Measurements from ENCODE around the gene ZFPM1.

DNA sequence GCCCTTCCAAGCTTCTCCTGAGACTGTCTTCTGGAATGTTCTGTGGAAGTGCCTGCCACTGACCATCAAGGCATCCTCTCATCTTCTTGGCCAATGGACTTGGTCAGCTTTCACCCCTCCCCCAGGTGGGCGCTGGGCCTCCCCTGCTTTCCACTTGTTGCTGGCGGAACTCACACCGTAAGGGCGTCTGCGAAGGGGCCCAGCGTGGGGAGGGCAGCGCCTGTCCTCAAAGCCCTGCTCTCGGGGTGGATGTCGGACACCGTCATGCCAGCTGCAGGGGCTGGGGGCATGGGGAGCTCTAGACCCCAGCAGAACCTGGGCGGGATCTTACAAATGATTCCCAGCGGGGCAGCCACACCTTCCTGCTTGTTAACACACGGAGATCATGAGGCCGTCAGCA, 11.6 kb upstream of the ZFPM1 start:
- TF ChIP-seq CTCF (conservative IDR thresholded peaks at IDR 0.05; ENCODE audit: low read length) (no peak), EZH2phosphoT487 (IDR thresholded peaks at IDR 0.05; ENCODE audit: borderline replicate concordance, low read depth, low read length) (no peak)

All from OCI-LY7 (cell line).